Activated CD8-positive, alpha-beta memory T cell treated with anti-CD3 and anti-CD28 coated beads, Interleukin-2, amount 50 U/mL, for 48 hours (primary cell): ENCODE data around the gene PMIS2.

Experiments
- DNase-seq: peaks from one replicate; pipeline ENCODE4 v3.0.0-alpha.2; 2020

PMIS2 gene

DNA sequence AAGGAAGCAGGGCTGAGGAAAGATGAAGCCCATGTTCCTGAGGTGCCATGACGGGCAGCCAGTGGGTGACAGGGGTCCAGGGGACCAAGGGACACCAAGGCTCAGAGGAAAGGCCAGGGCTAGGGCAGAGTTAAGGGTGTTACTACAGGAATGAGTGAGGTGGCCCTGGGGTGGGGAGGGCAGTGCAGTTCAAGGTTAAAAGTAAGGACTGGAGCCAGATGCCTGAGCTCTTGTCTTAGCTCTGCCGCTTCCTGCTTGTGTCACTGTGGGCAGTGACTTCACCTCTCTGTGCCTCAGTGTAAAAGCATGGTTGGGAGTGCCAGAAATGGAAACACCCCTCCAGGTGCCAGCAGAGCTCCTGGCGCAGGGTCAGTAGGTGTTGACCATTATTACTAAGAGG, 50.7 kb downstream of the PMIS2 start:
- no peak for DNase-seq
